GM19043 (cell line): ENCODE measurements around the gene CCL4.
A peak's percentile ranks its signal among the peaks of the same experiment; 100 is the strongest.
"Not testable (repeated sequence)": the region's sequence is repeated elsewhere in the genome, so short reads cannot be mapped to it uniquely, and the experiment has no call there.

Experiments
- ATAC-seq: cut with Tn5 transposase; IDR thresholded peaks from one replicate; pipeline ENCODE4 v1.9.1; 2021; ENCODE audit warnings: low read depth; ENCODE audit not compliant: unreplicated experiment

Gene CCL4

DNA sequence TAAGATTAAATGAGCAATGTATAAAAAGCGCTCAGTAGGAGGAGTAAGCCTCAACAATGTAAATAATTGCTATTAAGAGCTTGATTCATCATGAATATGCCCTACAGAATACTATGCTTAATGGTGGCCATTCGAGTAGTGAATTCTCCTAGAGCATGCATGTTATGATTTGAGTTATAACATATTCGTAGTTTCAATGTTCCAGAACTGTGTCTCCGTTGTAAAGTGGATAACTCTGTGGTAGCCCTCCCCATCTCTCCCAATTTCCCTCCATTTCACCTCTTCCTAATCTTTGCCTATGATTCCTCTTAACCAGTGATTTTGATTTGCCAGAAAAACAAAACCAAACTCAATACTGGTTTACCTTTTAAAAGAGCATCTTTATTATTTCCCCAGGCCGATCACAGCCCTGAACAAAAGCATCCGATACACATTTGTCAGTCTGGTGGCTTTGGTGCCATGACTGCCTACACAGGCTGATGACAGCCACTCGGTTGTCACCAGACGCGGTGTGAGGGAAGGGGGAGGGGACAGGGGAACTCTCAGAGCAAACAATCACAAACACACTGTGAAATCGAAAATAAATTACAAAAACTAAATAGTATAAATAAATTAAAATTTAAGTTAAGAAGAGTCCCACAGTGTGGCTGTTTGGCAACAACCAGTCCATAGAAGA lies 15.6 kb upstream of the CCL4 start:
- ATAC-seq = not testable (repeated sequence)

DNA sequence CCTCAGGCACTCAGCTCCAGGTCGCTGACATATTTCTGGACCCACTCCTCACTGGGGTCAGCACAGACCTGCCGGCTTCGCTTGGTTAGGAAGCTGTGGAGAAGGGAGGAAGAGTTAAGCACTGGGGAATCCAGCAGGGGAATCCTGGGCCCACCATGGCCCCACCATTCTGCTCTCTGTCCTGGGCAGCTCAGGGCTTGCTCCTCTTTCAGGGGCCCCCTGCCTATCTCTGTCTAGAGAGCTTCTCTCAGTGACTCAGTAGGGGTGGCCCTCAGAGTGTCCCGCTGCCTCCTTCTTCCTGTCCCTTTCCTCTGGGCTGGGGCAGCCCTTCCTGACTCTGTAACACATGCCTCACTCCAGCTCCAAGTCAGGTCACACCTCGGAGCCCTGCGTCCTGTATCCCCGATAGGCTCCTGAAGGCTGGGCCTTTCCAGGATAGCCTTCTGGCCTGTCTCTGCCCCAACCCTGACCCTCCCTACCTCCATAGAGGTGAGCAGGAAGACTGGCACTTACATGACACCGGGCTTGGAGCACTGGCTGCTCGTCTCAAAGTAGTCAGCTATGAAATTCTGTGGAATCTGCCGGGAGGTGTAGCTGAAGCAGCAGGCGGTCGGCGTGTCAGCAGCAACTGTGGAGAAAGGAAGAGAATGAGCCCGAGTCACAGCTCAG lies 14.8 kb upstream of the CCL4 start:
- ATAC-seq = no peak

DNA sequence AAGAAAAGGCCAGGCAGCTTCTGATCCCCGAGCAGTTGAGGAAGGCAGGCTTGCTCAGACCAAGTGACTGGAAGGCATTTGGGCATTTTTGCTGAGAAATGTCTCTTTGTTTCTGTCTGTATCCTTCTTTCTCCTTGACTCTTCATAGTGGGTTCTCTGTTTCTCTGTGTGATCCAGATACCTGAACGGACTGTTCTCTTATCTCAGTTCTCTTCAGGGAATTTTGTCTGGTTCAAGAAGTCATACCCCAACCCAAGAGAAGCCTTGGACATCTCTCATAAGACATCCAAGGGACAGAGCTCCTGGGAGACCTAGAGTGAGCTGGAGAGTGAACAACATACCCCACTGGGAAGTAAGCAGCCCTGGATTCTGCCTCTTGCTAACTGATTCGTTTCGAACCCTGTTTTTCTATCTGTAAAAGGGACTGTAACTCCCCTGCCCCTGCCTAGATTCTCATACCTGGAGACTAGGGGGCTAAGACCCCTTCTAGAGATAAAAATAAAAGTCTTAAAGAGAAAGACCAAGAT lies 14.2 kb upstream of the CCL4 start:
- ATAC-seq = no peak

DNA sequence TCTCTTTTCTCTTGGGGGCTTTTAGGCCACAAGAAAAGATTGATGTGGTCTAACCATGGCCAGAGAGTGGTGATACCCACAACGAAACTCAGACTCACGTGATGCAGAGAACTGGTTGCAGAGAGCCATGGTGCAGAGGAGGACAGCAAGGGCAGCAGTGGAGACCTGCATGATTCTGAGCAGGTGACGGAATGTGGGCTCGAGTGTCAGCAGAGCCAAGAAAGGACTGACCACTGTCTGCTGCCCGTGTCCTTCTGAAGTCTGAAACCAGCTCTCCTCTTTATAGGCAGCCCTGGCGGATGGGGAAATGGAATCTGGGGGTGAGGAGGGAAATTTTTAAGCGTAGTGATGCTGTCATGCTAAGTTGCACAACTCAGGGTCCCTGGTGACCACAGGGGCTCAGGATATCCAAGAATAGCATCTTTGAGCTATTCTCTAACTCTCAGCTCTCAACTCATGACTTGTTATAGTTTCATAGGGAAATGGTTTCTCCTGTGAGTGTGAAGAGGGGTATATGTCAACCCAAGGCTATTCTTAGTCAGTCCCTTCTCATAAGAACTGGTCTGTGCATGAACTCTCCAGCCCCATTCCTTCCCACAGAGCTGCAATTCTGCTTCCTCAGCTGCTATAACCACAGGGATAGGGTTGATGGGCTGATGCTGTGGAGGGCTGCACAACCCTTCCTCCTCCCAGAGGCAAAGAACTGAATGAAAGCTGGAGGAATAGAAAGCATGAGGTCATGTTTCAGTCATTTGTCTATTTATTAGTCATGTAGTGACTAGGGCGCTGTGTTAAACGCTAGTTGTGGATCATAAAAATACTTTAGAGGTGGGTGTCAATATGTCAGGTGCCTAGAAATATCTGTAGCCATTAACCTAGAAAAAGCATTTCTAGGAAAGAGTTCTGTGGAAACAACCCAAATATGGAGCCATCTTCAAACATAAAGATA lies 13.5 kb upstream of the CCL4 start, which contains the start of gene CCL3:
Gene CCL3, minus strand, starts transcription at position 256 of the 949 bp plus-strand sequence. Its CDS starts 85 bp downstream, at position 171.
- peak; percentile 78 for ATAC-seq

DNA sequence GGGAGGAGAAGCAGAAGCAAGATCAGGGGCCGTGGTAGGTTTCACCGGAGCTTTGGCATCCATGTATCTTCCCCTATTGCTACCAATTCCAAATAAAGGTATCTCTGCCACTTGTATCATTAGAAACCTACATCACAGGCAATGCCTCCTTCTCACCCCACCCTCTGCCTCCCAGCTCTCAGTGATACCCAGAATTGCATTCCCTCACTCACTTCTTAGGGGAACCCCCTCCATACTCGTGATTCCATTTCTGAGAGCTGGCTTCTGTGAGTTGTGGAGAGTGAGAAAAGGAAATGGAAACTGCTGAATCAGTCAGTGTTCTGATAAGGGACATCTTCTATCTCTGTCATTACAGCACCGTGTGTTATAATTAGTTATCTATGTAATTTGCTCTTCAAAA lies 11.4 kb upstream of the CCL4 start:
- no peak for ATAC-seq

DNA sequence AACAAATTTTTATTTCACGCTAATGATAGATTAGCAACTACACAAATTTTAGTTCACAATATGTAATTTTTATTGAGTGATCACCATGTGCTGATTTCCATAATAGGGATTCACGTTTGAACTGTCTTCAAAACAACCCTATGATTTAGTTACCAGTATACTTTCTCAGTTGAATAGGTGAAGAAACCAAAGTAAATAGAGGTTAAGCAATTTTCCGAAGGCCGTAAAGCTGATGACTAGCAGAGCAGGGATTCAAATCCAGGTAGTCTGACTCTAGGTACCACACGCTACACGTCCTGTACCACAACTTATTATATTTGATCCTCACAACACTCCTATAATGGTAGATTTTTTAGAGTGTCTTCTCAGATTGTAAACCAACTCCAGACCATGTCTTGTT lies 10.9 kb upstream of the CCL4 start:
- ATAC-seq = not testable (repeated sequence)

DNA sequence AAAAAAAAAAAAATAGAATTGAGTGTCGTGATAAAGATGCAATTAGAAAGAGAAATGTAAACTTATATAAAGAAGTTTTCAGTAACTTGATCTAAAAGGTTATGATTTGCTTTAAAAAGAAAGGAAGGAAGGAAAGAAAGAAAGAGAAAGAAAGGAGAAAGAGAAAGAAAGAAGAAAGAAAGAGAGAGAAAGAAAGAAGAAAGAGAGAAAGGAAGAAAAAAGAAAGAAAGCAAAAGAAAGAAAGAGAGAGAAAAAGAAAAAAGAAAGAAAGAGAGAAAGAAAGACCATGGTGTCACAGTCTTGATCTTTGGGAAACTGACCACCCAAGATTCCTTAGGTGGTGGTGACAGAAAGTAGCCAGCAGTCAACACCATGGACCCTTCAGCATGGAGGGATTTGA lies 9.4 kb upstream of the CCL4 start:
- no peak for ATAC-seq

DNA sequence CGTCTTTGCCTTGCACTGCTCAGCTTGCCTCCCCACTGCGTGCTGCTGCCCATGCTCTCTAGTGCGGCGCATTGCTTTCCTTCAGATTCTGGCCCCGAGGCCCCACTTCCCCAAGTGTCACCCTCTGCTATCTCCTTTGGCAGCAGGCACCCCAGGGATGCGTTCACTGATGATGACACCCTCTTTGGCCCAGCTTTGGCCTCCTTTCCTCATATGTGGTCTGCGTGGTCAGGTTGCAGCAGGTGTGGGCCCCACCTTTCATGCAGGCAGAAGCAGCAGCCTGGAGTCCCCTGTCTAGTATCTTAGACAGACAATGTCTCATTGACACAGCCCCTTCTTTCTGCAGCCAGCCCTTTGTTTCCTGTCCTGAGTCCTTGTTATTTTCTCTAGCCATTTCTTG lies 8.9 kb upstream of the CCL4 start:
- no peak for ATAC-seq

DNA sequence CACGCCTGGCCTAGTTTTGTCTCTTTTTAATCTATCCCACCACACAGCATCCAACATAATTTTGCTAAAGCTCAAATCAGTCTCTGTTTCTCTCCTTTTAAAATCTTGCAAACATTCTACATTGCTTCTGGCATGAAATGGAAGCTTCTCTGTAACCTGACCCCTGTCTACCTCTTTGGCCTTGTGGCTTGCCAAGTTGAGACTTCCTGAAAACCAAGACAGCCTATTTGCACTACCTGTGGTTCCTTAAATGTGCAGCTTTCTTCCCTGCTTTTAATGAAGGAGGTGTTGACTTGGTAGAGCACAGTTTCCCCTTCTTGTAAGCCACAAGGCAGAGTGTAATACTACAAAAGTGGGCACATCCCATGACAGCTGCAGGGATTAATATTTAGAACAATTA lies 7.6 kb upstream of the CCL4 start:
- no peak for ATAC-seq

DNA sequence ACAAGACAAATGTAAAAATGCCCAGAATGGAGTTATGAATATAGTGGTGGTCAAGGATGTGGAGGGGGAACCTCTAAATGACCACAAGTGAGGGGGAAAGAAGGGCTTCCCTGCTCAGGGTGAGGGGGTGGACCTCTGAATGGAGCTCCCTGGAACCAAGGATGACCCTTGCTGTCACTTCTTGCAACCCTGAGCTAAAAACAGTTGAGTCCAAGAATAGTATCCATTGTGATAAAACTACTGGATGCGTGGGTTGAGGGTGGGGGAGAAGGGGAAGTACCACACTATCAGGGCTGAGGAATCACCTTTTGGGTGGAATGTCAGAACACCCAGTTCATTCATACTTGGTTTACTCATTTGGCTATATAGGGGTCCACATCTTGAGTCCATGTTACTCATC lies 4.6 kb upstream of the CCL4 start:
- not testable (repeated sequence) for ATAC-seq

DNA sequence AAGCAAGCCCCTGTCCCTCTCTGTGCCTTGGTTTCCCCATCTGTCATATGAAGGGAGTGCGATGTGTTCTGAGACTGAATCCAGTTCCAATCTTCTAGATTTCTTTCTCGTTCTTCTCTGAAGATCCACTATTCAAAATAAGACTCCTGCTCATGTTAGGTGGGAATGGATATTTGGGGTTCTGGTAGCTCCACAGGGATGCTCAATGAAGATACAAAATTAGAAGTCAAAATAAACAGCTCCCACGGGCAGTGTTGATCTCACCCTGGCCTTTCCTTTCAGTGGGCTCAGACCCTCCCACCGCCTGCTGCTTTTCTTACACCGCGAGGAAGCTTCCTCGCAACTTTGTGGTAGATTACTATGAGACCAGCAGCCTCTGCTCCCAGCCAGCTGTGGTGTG lies 619 bp downstream of the CCL4 start:
- not testable (repeated sequence) for ATAC-seq

DNA sequence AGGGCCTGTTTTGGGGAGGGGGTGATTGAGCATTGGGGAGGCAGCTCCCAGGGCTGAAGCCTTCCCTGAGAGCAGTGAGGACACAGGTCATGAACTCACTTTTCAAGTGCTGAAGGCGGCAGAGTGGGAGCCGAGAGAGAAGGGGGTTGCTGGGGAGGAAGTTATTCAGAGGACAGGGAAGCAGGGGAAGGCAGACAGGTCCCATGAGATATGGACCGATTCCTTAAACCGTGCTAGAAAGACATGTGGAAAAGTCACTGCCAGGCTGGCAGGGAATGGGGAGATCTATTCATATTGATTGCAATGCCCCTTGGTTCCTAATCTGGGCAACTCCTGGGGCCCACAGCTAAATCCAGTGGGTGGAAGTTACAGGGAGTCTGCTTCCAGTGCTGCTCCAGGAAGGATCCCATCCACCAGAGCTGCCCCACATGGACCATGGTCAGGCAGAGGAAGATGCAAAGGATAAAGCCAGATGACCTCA lies 1.1 kb downstream of the CCL4 start:
- no peak for ATAC-seq

DNA sequence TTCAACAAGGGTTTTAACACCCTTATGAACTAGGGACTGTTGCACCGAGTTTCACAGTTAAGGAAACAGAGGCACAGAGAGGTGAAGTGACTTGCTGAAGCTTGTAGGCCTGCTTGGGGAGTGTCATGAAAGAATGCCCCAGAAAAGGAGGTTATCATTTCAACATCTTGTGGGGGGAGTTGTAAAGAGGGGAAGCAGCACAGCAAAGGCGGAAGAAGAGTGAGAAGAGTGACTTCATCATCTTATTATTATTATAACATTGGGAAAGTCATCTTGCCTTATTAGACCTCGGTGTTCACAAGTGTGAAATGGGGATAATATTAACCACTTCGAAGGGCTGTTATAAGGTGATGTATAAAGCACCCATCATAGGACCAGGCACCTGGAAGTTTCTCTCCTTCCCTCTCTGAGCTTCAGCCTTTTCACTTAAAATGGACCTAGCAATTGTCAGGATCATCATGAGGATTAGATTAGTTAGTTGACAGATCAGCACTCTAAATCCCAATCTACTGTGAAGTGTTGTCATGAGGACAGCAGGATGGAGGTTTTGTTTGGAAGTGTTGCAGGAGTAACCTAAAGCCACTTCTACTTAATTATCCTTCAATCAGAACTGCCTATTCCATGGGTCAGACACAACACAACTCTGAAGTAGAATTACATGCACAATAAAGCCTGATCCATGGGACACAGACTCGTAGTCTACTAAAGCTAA lies 2.3 kb downstream of the CCL4 start:
- no peak for ATAC-seq

DNA sequence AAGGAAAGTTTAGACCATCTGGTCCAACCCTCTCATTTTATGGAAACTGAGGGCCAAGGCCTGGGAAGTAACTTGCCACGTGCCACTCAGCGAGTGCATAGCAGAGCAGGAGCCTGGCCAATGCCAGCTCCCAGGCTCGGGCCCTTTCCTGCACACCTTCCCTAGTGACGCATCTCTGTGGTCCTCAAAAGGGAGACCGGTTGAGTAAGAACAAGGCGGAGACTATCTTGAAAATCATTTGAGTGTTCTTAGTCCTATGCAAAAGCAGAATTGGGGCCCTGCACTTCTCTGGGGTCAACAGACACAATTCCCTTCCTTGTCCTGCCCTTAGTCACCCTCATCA lies 2.8 kb downstream of the CCL4 start:
- no peak for ATAC-seq

DNA sequence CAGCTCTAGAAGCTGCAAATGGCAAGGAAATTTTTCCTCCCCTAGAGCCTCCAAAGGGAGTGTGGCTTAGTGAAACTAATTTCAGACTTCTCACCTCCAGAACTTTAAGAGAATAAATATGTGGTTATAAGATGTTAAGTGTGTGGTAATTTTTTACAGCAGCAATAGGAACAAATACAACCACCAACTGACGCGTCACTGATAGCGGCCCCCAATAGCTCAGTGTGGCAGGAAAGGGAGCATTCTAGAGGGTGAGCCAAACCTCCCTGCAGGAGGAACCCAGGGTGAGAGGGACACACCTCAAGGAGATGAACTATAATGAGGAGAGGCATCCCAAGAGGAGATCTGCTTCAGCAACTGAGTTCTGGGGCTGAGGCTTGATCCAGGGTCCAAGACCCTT lies 4.0 kb downstream of the CCL4 start:
- ATAC-seq = no peak

DNA sequence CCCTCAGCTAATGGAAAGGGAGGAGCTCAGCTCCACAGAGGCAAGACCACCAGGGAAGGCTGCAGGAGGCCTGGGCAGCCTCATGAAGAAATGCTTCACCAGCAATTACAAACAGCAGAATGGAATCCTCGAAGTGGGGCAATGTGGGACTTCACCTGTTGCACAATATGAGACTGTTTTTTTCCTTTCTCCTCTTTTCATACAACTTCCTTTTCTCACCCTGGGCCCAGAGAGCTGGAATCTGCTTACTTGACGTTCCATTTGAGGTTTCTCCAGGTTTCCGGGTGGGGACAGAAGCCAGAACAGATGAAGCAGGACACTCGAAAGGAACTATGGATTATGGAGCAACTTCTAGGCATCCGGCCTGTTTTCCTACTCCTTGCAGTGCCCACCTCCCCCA lies 4.6 kb downstream of the CCL4 start:
- ATAC-seq = not testable (repeated sequence)

DNA sequence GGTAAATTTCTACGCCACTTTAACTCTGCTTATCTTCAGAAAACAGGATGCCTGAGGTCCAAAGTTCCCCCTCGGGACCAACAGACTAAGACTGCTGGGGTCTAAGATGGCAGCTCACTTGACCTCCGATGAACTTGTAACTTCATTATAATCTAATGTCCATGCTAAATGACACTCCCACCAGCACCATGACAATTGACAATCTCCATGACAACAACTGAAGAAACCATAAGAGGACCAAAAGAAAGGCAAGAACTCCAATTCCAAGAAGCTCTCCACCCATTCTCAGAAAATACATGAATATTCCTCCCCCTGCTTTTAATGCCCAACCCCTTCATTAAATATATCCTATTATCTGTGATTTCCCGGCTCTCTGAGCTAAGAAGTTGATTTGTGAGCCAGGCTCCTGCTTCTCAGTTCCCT lies 7.5 kb downstream of the CCL4 start:
- no peak for ATAC-seq

DNA sequence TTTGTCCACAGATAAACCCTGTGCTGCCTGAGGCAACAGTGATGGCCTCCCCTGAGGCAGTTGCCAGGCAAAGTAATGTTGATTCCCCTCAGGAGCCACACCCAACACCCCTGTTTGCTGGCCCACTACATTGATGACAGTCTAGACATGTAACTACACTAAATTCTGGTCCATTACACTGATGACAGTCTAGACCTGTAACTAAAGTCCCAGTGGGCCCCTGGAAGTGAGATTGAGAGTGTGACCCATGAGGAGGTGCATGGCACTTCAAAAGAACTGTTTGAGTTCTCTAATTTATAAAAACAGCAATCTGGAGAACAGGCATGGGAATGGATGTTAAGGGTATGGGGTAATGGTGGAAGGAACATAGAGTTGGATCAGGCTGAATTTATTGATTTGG lies 8.9 kb downstream of the CCL4 start:
- no peak for ATAC-seq

DNA sequence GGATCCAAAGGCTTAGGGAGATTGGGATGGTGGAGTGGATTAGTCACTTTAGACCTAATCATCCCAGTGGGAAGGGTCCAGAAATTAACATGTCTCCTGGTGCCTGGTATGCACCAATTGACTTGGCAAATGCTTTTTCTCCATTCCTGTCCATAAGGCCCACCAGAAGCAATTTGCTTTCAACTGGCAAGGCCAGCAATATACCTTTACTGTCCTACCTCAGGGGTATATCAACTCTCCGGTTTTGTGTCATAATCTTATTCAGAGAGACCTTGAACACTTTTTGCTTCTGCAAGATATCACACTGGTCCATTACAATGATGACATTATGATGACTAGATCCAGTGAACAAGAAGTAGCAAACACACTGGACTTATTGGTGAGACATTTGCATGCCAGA lies 9.5 kb downstream of the CCL4 start:
- ATAC-seq = not testable (repeated sequence)

DNA sequence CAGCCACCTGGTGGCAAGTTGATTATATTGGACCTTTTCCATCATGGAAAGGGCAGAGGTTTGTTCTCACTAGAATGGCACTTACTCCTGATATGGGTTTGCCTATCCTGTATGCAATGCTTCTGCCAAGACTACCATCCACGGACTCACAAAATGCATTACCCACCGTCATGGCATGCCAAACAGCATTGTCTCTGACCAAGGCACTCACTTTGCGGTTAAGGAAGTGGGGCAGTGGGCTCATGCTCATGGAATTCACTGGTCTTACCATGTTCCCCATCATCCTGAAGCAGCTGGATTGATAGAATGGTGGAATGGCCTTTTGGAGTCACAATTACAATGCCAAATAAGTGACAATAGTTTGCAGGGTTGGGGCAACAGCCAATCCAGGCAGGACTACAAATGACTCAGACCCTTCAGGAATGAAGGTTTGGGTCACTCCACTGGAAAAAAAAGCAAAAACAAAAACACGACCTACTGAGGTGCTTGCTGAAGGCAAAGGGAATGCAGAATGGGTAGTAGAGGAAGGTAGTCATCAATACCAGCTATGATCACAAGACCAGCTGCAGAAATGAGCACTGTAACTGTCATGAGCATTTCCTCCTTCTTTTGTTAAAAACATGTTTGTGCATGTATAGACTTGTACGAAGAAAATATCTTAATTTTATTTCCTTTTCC lies 11.5 kb downstream of the CCL4 start:
- ATAC-seq = not testable (repeated sequence)
